ENCODE data around the gene EXOC3.

The EXOC3 gene

GRCh38 chr5:509611-510185 lies 66.7 kb downstream of the EXOC3 start:
- DNase-seq (ENCODE audit: insufficient read length, low spot score) (no peak), FAIRE-seq (no peak)
- TF ChIP-seq POLR2A (IDR thresholded peaks at IDR 0.05; ENCODE audit: low read depth, low read length), result no peak

GRCh38 chr5:510521-510920 lies 67.5 kb downstream of the EXOC3 start:
- FAIRE-seq (no peak), DNase-seq (ENCODE audit: insufficient read length, low spot score) (no peak)
- no peak for TF ChIP-seq POLR2A (IDR thresholded peaks at IDR 0.05; ENCODE audit: low read depth, low read length)

- TF ChIP-seq POLR2A (IDR thresholded peaks at IDR 0.05; ENCODE audit: low read depth, low read length), result no peak
- FAIRE-seq (no peak), DNase-seq (ENCODE audit: insufficient read length, low spot score) (no peak)
These were observed 68.5 kb downstream of the EXOC3 start for GRCh38 chr5:511476-511875.

GRCh38 chr5:513216-514100 lies 70.5 kb downstream of the EXOC3 start:
- DNase-seq (ENCODE audit: insufficient read length, low spot score), result no peak
- no peak for TF ChIP-seq POLR2A (IDR thresholded peaks at IDR 0.05; ENCODE audit: low read depth, low read length)
- FAIRE-seq, result no peak

- FAIRE-seq (no peak), DNase-seq (ENCODE audit: insufficient read length, low spot score) (no peak)
- TF ChIP-seq POLR2A (IDR thresholded peaks at IDR 0.05; ENCODE audit: low read depth, low read length), result no peak
These were observed 71.1 kb downstream of the EXOC3 start for GRCh38 chr5:514101-514485.

- no peak for TF ChIP-seq POLR2A (IDR thresholded peaks at IDR 0.05; ENCODE audit: low read depth, low read length)
- FAIRE-seq, result no peak
- no peak for DNase-seq (ENCODE audit: insufficient read length, low spot score)
These were observed 71.7 kb downstream of the EXOC3 start for GRCh38 chr5:514673-515072.

- TF ChIP-seq POLR2A (IDR thresholded peaks at IDR 0.05; ENCODE audit: low read depth, low read length), result no peak
- FAIRE-seq (no peak), DNase-seq (ENCODE audit: insufficient read length, low spot score) (no peak)
These were observed 72.4 kb downstream of the EXOC3 start for GRCh38 chr5:515273-515836.

GRCh38 chr5:516338-516925 lies 73.5 kb downstream of the EXOC3 start:
- FAIRE-seq (no peak), DNase-seq (ENCODE audit: insufficient read length, low spot score) (no peak)
- TF ChIP-seq POLR2A (IDR thresholded peaks at IDR 0.05; ENCODE audit: low read depth, low read length), result no peak
